KOPT-K1 (cell line): Measurements from ENCODE around the gene PHF19.

ENCODE experiments used
- H3K27ac ChIP-seq: fragments of 200-600 bp; sonication (generic); 2 replicates; pipeline ENCODE4 v1.5.1; 2016; ENCODE audit warnings: antibody characterized with exemption, mild to moderate bottlenecking, low read depth, low read length; ENCODE audit not compliant: poor library complexity, severe bottlenecking
- H3K36me3 ChIP-seq: fragments of 200-600 bp; sonication (generic); 2 replicates; pipeline ENCODE4 v1.5.1; 2017; ENCODE audit warnings: antibody characterized with exemption, mild to moderate bottlenecking, low read length, moderate library complexity; ENCODE audit not compliant: insufficient read depth
- H3K9me3 ChIP-seq: fragments of 200-600 bp; sonication (generic); 2 replicates; pipeline ENCODE4 v1.5.1; 2017; ENCODE audit warnings: antibody characterized with exemption, low read length, mild to moderate bottlenecking; ENCODE audit not compliant: insufficient read depth, poor library complexity, severe bottlenecking

Gene PHF19

GRCh38 chr9:120863833-120864232 lies 13.2 kb downstream of the PHF19 start:
- Histone ChIP-seq H3K9me3 (no peaks in the 10 kb centered on the region), H3K36me3 (peaks cover 91% of the 10 kb centered on the region), H3K27ac (no peak overlapping the region)

DNA sequence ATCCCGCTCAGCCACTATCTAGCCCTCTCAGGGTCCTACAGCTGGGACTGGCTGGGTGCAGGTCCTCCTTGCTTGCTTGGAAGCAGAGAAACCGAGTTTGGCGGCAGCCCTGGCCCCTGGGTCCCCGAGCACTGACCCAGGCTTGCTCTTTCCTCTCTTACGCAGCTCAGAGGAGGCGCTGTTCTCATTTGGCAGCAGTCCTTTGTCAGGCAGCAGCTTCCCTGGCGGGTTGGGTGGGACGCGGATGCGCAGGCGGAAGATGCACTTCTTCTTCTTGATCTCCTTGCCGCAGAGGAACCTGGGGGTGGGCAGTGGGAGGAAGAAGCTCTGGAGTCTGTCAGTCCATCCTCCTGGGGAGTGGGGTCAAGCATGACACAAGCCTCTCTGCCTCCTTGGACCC lies 14.5 kb downstream of the PHF19 start:
- H3K36me3 ChIP-seq, result peaks cover 96% of the 10 kb centered on the region
- no peak overlapping the region for H3K27ac ChIP-seq
- no peaks in the 10 kb centered on the region for H3K9me3 ChIP-seq

DNA sequence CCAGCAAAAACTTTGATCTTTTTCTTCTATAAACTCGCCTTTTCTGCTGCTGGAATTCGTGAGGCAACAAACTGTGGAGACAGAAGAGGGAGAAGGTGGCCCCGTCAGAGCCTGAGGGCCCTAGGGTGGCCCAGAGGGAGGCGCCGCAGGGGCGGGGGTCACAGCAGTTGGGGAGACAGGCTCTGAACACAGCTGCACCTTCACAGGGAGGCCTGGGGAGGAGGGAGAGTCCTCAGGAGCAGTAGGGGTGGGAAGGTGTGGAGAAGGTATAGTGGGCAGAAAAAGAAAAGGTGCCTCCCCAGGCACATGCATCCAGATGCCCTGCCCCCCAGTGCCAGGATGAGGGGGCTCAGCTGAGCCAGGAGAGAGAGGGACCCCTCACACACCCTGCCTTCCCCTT lies 15.1 kb downstream of the PHF19 start:
- Histone ChIP-seq H3K27ac (no peak overlapping the region), H3K36me3 (peaks cover 96% of the 10 kb centered on the region), H3K9me3 (no peaks in the 10 kb centered on the region)

DNA sequence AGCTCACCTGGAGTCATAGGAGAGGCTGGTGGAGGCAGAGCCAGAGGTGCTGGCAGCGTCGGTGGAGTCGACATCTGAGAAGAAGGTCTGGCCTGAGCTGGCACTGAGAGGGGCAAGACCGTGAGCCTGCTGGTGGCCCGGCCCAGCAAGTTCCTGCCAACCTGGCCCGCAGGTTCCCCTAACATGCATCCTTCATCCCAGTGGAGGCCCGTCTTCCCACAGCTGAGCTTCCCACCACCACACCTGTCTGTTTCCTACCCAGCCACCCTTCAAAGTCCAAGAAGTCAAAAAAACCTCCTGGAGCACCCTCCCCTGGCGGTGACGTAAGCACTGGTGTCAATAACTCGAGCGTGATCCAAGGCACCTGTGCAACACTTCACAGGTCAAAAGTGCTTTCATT lies 16.9 kb downstream of the PHF19 start:
- Histone ChIP-seq H3K9me3 (no peaks in the 10 kb centered on the region), H3K36me3 (peaks cover 96% of the 10 kb centered on the region), H3K27ac (no peak overlapping the region)

DNA sequence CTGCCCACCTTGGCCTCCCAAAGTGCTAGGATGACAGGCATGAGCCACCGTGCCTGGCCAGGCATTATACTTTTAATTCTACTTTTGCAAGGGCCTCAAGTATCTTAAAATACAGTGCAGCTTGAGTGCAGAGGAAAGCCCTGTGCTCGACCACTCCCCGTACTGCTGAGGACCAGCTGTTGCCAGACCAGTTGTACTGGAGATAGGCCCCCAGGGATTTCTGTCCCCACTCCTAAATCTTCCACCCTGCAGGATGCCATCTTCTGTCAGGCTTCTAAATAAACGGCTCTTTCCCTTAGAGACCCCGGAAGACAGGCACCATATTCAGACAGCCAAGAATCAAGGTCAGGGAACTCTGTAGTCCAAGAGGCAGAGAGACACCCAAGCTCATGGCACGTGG lies 17.6 kb downstream of the PHF19 start:
- no peaks in the 10 kb centered on the region for H3K9me3 ChIP-seq
- no peak overlapping the region for H3K27ac ChIP-seq
- H3K36me3 ChIP-seq, result peaks cover 100% of the 10 kb centered on the region

GRCh38 chr9:120857902-120858301 lies 19.1 kb downstream of the PHF19 start:
- Histone ChIP-seq H3K36me3 (peaks cover 100% of the 10 kb centered on the region), H3K27ac (no peak overlapping the region), H3K9me3 (no peaks in the 10 kb centered on the region)

- peaks cover 100% of the 10 kb centered on the region for H3K36me3 ChIP-seq
Observed at GRCh38 chr9:120857481-120857880, 19.5 kb downstream of the PHF19 start.

GRCh38 chr9:120856700-120857099 lies 20.3 kb downstream of the PHF19 start:
- Histone ChIP-seq H3K9me3 (no peaks in the 10 kb centered on the region), H3K27ac (no peak overlapping the region), H3K36me3 (peaks cover 100% of the 10 kb centered on the region)

More at GRCh38 chr9:120857481-120857880, 19.5 kb downstream of the PHF19 start:
- Histone ChIP-seq H3K27ac (no peak overlapping the region), H3K9me3 (no peaks in the 10 kb centered on the region)

GRCh38 chr9:120855827-120856670 lies 20.9 kb downstream of the PHF19 start:
- no peaks in the 10 kb centered on the region for H3K9me3 ChIP-seq
- H3K36me3 ChIP-seq, result peaks cover 100% of the 10 kb centered on the region
- H3K27ac ChIP-seq, result no peak overlapping the region

DNA sequence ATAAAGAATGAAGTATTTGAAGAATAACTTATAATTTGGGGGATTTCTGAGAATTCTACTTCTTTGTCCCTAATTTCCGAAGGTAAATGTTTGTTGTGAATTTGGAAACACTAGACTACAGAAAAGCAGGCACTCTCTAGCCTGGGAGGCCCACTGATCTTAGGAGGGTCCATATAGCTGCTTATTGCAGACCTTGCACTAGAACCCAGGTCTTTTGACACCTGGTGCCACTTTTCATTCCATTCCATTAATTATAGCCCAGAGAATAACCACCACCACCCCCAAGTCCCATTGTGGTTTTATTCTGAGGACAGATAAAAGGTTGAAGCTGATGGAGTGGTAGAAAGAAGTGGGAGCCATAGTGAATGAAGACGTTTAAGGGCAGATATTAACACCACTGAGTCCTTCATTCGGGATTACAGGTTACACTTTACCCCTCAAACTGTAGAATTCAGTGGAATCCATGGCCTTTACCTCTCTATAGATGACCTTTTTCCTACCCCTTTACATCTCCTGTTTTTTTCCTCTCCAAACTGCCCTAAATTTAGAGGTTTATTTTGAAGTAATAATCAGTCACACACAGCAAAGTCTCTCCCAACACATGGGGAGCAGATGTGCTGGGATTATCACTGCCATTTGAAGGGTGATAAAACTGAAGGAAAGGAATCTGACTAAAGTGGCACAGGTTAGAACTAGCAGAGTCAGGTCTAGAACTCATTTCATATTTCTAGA lies 22.2 kb downstream of the PHF19 start:
- Histone ChIP-seq H3K27ac (no peak overlapping the region), H3K9me3 (no peaks in the 10 kb centered on the region), H3K36me3 (peaks cover 99% of the 10 kb centered on the region)

DNA sequence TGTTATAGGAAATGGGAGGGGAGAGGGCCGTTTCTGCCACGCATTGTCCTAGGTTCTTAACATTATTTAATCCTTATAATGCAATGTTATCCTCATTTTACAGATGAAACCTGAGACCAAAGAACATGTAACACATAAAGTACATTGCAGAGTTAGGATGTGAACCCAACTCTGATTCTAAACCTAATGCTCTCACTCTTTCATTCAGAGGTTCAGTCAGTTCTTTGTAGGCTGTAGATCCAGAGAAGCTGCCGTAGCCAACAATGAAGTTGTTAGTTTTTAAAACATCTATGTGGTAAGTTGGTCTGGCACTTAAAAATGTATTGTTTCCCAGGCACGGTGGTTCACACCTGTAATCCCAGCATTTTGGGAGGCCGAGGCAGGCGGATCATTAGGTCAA lies 23.8 kb downstream of the PHF19 start:
- Histone ChIP-seq H3K27ac (no peak overlapping the region), H3K36me3 (peaks cover 96% of the 10 kb centered on the region)

DNA sequence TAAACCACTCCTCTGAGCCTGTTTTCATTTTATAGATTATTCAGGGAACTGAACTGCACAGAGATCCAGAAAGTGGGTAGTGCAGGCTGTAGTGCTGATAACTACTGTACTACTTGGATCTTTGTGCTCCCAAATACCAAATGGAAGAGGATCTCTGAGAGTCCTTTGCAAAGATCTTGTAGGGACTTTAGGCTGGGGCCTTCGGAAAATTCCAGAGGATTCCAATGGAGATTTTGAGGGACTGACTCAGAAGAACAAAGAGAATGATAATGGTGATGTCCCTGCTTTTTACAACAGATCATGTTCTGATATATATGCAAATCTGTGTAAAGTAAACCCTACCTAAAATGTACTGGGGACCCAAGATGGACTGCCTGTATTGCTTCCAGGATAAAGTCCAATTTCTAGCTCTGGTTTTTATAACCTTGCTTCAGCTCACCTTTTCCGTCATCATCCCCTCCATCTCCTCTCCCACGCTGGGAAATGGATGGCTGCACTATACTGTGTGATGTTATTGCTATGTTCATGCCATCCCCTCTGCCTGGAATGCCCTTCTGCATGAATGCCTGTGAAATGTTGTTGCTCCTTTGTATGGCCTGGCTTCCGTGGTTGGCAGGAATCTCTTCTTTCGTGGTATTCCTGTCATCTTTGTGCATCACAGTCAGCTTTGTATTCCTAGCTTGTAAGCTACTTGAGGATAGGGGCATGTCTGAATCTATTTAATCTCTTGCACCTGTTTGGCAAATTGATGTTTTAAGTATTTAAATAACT lies 24.6 kb downstream of the PHF19 start:
- H3K9me3 ChIP-seq, result no peaks in the 10 kb centered on the region
- H3K27ac ChIP-seq, result no peak overlapping the region
- H3K36me3 ChIP-seq, result peaks cover 96% of the 10 kb centered on the region

More for the DNA sequence above, 23.8 kb downstream of the PHF19 start:
- no peaks in the 10 kb centered on the region for H3K9me3 ChIP-seq

DNA sequence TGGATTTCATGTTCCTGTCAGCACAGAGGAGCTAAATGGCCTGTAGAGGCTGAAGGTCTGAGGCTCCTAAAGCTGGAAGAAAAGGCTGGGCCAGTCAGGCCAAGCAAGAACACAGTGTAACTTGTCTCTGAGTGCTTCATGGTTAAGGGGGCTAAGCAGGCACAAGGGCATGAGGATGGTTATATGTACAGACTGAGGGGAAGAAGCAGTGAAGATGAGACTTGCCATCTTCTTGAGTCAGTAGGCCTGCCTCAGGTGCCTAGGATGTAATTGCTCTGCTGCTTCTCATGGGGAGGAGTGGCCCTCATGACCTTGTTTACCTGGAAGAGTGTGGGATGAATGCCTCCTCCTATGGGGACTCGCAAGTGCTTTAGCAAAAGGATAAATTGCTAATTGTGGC lies 25.5 kb downstream of the PHF19 start:
- Histone ChIP-seq H3K27ac (no peak overlapping the region), H3K36me3 (peaks cover 92% of the 10 kb centered on the region)

GRCh38 chr9:120850315-120850714 lies 26.7 kb downstream of the PHF19 start:
- Histone ChIP-seq H3K36me3 (peaks cover 89% of the 10 kb centered on the region), H3K27ac (no peak overlapping the region), H3K9me3 (no peaks in the 10 kb centered on the region)

More for the DNA sequence above, 25.5 kb downstream of the PHF19 start:
- no peaks in the 10 kb centered on the region for H3K9me3 ChIP-seq

- H3K36me3 ChIP-seq, result peaks cover 64% of the 10 kb centered on the region
- peak overlapping the region; percentile 30 for H3K27ac ChIP-seq
Observed at GRCh38 chr9:120846906-120847305, 30.1 kb downstream of the PHF19 start.

More at GRCh38 chr9:120846906-120847305, 30.1 kb downstream of the PHF19 start:
- H3K9me3 ChIP-seq, result no peaks in the 10 kb centered on the region
